ENCODE measurements around the gene SCYL1. TPM values are rescaled to one million over a fixed set of nuclear protein-coding genes. Genes with fewer than 3 reads are reported as not detected.
A peak's percentile ranks its signal among the peaks of the same experiment; 100 is the strongest.

The SCYL1 gene
- total RNA-seq, 1 donor from 2014 or later, result 80.0 TPM

DNA sequence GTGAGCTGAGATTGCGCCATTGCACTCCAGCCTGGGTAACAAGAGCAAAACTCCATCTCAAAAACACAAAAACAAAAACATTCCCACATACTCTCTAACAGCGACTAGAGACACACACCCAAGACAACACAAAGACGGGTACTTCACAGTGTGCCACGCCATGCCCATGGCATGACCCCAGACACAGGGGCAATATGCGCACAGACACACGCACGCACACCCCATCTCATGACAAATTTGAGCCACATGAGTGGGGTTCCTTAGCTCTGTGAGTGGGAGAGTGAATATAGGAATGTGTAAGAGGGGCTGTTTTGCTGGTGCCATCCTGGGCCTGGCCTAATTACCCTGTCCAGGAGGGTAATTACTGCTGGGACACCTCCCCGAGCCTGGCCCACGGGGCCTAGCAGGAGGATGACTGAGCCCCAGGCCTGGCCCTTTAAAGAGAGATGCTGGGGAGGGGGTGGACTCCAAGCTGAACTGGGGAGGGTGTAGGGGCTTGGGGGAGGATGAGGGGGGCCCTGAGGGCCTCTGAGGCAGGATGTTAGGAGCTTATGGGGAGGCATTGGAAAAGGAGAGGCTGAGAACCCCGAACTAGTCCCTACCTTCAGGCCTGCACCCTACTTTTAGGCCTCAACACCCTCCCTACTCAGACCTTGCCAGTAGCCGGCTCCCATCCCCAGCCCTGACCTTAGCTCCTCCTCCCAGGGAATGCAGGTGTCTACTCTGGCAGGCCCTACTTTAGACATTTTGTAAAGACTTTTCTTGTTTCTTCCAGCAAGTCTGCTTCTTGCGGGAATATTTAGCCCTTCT lies 31.8 kb downstream of the SCYL1 start:
- TF ChIP-seq, protein P1, sequence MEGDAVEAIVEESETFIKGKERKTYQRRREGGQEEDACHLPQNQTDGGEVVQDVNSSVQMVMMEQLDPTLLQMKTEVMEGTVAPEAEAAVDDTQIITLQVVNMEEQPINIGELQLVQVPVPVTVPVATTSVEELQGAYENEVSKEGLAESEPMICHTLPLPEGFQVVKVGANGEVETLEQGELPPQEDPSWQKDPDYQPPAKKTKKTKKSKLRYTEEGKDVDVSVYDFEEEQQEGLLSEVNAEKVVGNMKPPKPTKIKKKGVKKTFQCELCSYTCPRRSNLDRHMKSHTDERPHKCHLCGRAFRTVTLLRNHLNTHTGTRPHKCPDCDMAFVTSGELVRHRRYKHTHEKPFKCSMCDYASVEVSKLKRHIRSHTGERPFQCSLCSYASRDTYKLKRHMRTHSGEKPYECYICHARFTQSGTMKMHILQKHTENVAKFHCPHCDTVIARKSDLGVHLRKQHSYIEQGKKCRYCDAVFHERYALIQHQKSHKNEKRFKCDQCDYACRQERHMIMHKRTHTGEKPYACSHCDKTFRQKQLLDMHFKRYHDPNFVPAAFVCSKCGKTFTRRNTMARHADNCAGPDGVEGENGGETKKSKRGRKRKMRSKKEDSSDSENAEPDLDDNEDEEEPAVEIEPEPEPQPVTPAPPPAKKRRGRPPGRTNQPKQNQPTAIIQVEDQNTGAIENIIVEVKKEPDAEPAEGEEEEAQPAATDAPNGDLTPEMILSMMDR (IDR thresholded peaks at IDR 0.05; ENCODE audit: partially characterized antibody, unreplicated experiment), result no peak
- Mint-ChIP-seq H3K36me3 (ENCODE audit: unreplicated experiment) (no peaks in the 10 kb centered on the region), H3K27ac (ENCODE audit: unreplicated experiment) (no peak overlapping the region), H3K4me3 (ENCODE audit: unreplicated experiment) (peak overlapping the region; percentile 76), H3K27me3 (ENCODE audit: unreplicated experiment) (peaks cover 17% of the 10 kb centered on the region), H3K4me1 (ENCODE audit: low read depth, unreplicated experiment) (peaks cover 15% of the 10 kb centered on the region), H3K9me3 (ENCODE audit: unreplicated experiment) (peaks cover 11% of the 10 kb centered on the region)
- DNase-seq, result no peak

DNA sequence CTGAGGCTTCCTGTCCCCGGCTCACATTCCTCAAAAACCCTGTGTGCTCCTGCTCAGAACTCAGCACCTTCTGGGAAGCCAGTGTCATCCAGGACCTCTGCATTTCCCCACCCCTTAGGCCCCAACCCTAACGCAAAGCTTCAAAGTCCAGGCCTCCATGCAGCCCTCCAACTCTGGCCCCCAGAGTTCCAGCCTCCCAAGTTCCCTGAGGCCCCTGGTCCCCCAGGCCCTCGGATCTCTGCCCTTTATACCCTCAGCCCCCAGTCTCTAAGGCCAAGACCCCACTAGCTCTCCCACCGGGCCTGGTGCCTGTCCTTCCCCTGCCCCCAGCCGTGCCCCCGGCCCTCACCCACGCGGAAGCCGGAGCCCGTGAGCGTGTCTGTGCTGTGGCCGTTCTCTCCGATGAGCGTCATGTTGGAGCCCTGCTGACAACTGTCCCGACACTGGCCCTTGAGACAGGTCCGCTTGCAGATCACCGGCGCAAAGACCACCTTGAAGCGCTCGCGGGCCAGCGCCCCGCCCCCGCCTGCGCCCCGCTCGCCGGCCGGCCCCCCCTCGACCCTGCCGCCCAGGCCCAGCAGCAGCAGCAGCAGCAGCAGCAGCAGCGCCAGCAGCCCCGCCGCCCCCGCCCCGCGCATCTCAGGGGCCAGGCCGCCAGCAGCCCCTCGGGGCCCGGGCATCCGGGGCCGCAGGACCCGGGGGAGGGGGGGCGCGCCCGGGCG lies 32.6 kb downstream of the SCYL1 start:
- Mint-ChIP-seq H3K4me3 (ENCODE audit: unreplicated experiment) (peak overlapping the region; percentile 76), H3K4me1 (ENCODE audit: low read depth, unreplicated experiment) (peaks cover 12% of the 10 kb centered on the region), H3K27ac (ENCODE audit: unreplicated experiment) (no peak overlapping the region)

DNA sequence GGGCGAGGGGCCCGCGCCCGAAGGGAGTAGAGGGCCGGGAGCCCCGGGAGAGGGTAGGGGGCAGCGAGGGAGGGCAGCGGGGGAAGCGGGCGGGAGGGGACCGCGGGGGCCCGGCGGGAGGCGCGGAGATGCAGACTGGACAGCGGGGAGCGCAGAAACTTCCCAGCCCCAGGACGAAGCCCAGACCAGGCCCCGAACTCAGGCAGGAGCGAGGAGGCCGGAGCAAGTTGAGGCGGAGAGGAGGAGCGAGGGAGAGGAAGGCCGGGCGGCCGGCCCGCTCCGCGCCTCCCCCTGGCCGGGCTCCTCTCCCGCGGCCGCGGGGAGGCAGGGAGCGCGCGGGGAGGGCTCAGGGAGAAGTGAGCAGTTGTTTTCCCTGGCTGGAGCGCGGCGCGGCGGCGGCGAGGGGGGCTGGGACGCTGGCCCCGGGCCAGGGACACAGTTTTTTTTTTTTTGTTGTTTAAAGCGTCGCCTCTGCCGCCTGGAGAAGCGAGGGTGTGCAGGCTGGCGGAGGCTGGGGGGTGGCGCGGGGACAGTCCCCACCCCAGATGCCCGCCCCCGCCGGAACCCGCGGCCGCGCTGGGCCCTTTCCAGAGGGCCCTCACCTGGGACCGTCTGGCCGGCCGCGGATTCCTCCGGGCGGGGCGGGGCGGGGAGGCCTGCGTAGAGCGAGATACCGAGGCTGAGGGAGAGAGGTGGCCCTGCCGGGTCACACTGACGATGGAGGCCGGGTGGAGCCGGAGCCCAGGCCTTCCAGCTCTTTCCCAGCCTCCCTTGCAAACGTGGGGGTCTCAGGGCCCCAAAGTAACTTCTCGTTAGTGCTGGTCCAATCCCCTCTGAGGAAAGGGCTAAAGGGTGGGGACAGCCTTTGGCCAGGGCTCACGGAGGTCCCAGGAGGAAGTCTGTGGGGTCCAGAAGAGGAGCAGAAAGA lies 33.4 kb downstream of the SCYL1 start, which contains the start of gene LTBP3:
LTBP3 (minus strand) TSS at position 358 of the 928 bp plus-strand sequence. CDS start 400 bp downstream, outside the sequence.
- Mint-ChIP-seq H3K4me1 (ENCODE audit: low read depth, unreplicated experiment) (peaks cover 11% of the 10 kb centered on the region), H3K27ac (ENCODE audit: unreplicated experiment) (no peak within 1 kb of the TSS), H3K27me3 (ENCODE audit: unreplicated experiment) (peaks cover 14% of the 10 kb centered on the region), H3K9me3 (ENCODE audit: unreplicated experiment) (peaks cover 8% of the 10 kb centered on the region), H3K36me3 (ENCODE audit: unreplicated experiment) (no peaks in the 10 kb centered on the region), H3K4me3 (ENCODE audit: unreplicated experiment) (peak within 1 kb of the TSS; percentile 76)
- TF ChIP-seq, protein P1 (IDR thresholded peaks at IDR 0.05; ENCODE audit: partially characterized antibody, unreplicated experiment), result no peak
- DNase-seq, result no peak

More for the DNA sequence above, 32.6 kb downstream of the SCYL1 start:
- peaks cover 14% of the 10 kb centered on the region for H3K27me3 Mint-ChIP-seq (ENCODE audit: unreplicated experiment)
- TF ChIP-seq, protein P1 (IDR thresholded peaks at IDR 0.05; ENCODE audit: partially characterized antibody, unreplicated experiment), result no peak
- peaks cover 8% of the 10 kb centered on the region for H3K9me3 Mint-ChIP-seq (ENCODE audit: unreplicated experiment)
- DNase-seq, result no peak
- no peaks in the 10 kb centered on the region for H3K36me3 Mint-ChIP-seq (ENCODE audit: unreplicated experiment)

DNA sequence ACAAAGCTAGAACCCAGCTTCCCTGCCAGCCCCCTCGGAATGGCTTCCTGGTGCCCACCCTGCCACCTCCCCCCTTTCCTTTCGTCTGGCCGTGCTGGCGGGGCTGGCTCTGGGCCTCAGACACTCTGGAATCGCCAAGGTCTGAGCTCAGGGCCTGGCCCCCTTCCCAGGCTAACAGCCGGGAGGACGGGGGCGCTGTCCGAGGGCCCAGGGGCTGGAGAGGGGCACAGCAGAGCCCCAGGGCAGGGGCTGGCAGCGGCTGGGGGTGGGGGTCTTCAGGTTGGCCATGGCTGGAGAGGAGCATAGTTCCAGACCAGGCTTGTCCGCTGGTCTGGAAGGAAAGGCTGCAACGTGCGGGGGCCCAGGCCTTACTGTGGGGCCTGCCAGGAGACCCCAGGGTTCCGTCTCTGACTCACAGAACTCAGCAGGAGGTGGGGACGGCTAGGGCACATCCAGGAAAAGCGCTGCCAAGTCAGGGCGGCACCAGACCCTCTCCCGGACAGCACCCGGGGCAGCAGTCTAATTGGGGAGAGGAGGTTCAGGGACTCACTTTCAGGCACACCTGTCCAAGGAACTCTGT lies 34.1 kb downstream of the SCYL1 start:
- peaks cover 11% of the 10 kb centered on the region for H3K4me1 Mint-ChIP-seq (ENCODE audit: low read depth, unreplicated experiment)
- TF ChIP-seq, protein P1 (IDR thresholded peaks at IDR 0.05; ENCODE audit: partially characterized antibody, unreplicated experiment), result no peak
- peak overlapping the region; percentile 34 for H3K4me3 Mint-ChIP-seq (ENCODE audit: unreplicated experiment)
- peaks cover 8% of the 10 kb centered on the region for H3K9me3 Mint-ChIP-seq (ENCODE audit: unreplicated experiment)
- peaks cover 17% of the 10 kb centered on the region for H3K27me3 Mint-ChIP-seq (ENCODE audit: unreplicated experiment)
- no peak overlapping the region for H3K27ac Mint-ChIP-seq (ENCODE audit: unreplicated experiment)
- H3K36me3 Mint-ChIP-seq (ENCODE audit: unreplicated experiment), result no peaks in the 10 kb centered on the region
- no peak for DNase-seq

All from glutamatergic neuron (in vitro differentiated cells).